NT2/D1 (cell line): Measurements from ENCODE around the gene TOP3B.
"Not testable (repeated sequence)": the region's sequence is repeated elsewhere in the genome, so short reads cannot be mapped to it uniquely, and the experiment has no call there.

Experiments
- DNase-seq: peaks from one replicate; pipeline ENCODE4 v3.0.0-alpha.2; 2011; ENCODE audit warnings: low read depth, low spot score
- H3K27me3 ChIP-seq: 2 replicates; pipeline ENCODE4 v1.6.0; 2011; ENCODE audit warnings: mild to moderate bottlenecking; ENCODE audit not compliant: insufficient read length, insufficient read depth
- H3K36me3 ChIP-seq: 2 replicates; pipeline ENCODE4 v1.6.1; 2011; ENCODE audit warnings: mild to moderate bottlenecking, low read length, mixed read lengths; ENCODE audit not compliant: insufficient read depth, insufficient read length
- H3K4me1 ChIP-seq: 2 replicates; pipeline ENCODE4 v1.5.1; 2011; ENCODE audit not compliant: insufficient read depth, insufficient read length
- H3K4me3 ChIP-seq: 2 replicates; pipeline ENCODE4 v1.5.1; 2011; ENCODE audit warnings: low read depth; ENCODE audit not compliant: insufficient read length
- H3K9ac ChIP-seq: 2 replicates; pipeline ENCODE4 v1.6.0; 2011; ENCODE audit warnings: low read depth; ENCODE audit not compliant: insufficient read length
- H3K9me3 ChIP-seq: 2 replicates; pipeline ENCODE4 v1.5.1; 2011; ENCODE audit warnings: mild to moderate bottlenecking, low read length; ENCODE audit not compliant: insufficient read depth
- SUZ12 ChIP-seq: IDR thresholded peaks from 2 replicates; pipeline ENCODE4 v1.6.1; 2011; ENCODE audit not compliant: insufficient read length, insufficient read depth; ENCODE audit errors: extremely low read depth
- YY1 ChIP-seq: IDR thresholded peaks from 2 replicates; pipeline ENCODE4 v1.6.1; 2011; ENCODE audit not compliant: insufficient read length, insufficient read depth
- ZNF274 ChIP-seq: IDR thresholded peaks from 2 replicates; pipeline ENCODE4 v1.6.1; 2011; ENCODE audit warnings: mild to moderate bottlenecking, low read depth, low read length

The TOP3B gene

GRCh38 chr22:21943571-21944448 is 38.8 kb downstream of the TOP3B start:
- Histone ChIP-seq H3K4me1 (peaks cover 2% of the 10 kb centered on the region), H3K36me3 (peaks cover 47% of the 10 kb centered on the region), H3K9me3 (no peaks in the 10 kb centered on the region; the same call in 1 of the 2 replicates), H3K27me3 (no peaks in the 10 kb centered on the region), H3K9ac (peak overlapping the region; percentile 21), H3K4me3 (no peak overlapping the region)
- no peak for DNase-seq
- TF ChIP-seq YY1 (no peak), SUZ12 (no peak), ZNF274 (no peak)

GRCh38 chr22:21942407-21943343 is 39.9 kb downstream of the TOP3B start:
- Histone ChIP-seq H3K4me3 (no peak overlapping the region), H3K27me3 (no peaks in the 10 kb centered on the region), H3K4me1 (peaks cover 3% of the 10 kb centered on the region), H3K36me3 (peaks cover 49% of the 10 kb centered on the region), H3K9ac (no peak overlapping the region), H3K9me3 (no peaks in the 10 kb centered on the region; the same call in 1 of the 2 replicates)
- DNase-seq = no peak
- TF ChIP-seq SUZ12 = no peak
- TF ChIP-seq YY1 = no peak
- no peak for TF ChIP-seq ZNF274

GRCh38 chr22:21941921-21942320 is 40.7 kb downstream of the TOP3B start:
- Histone ChIP-seq H3K4me1 (peaks cover 9% of the 10 kb centered on the region), H3K36me3 (peaks cover 54% of the 10 kb centered on the region), H3K27me3 (no peaks in the 10 kb centered on the region), H3K9ac (no peak overlapping the region), H3K4me3 (no peak overlapping the region), H3K9me3 (no peaks in the 10 kb centered on the region; the same call in 1 of the 2 replicates)
- TF ChIP-seq SUZ12 (no peak), YY1 (no peak), ZNF274 (no peak)
- DNase-seq = no peak

- TF ChIP-seq SUZ12 = no peak
- no peak for TF ChIP-seq ZNF274
- TF ChIP-seq YY1 = no peak
- no peaks in the 10 kb centered on the region for H3K27me3 ChIP-seq
- H3K36me3 ChIP-seq = peaks cover 51% of the 10 kb centered on the region
- H3K4me1 ChIP-seq = peaks cover 9% of the 10 kb centered on the region
- DNase-seq = no peak
- no peak overlapping the region for H3K4me3 ChIP-seq
- no peak overlapping the region for H3K9ac ChIP-seq
- H3K9me3 ChIP-seq = no peaks in the 10 kb centered on the region; the same call in 1 of the 2 replicates
These were observed 42.1 kb downstream of the TOP3B start for GRCh38 chr22:21940521-21940920.

GRCh38 chr22:21939935-21940334 is 42.7 kb downstream of the TOP3B start:
- H3K4me1 ChIP-seq, DNase-seq, H3K9me3 ChIP-seq, H3K9ac ChIP-seq, H3K4me3 ChIP-seq, H3K27me3 ChIP-seq: not testable (repeated sequence)
- H3K36me3 ChIP-seq = peaks cover 50% of the 10 kb centered on the region

- H3K9me3 ChIP-seq = no peaks in the 10 kb centered on the region; the same call in 1 of the 2 replicates
- no peaks in the 10 kb centered on the region for H3K27me3 ChIP-seq
- no peak for TF ChIP-seq ZNF274
- no peak for TF ChIP-seq SUZ12
- no peak for TF ChIP-seq YY1
- H3K4me1 ChIP-seq = peaks cover 9% of the 10 kb centered on the region
- no peak overlapping the region for H3K9ac ChIP-seq
- no peak for DNase-seq
- H3K4me3 ChIP-seq = no peak overlapping the region
- peaks cover 45% of the 10 kb centered on the region for H3K36me3 ChIP-seq
These were observed 43.1 kb downstream of the TOP3B start for GRCh38 chr22:21939461-21939913.

- TF ChIP-seq ZNF274 (no peak), SUZ12 (no peak), YY1 (no peak)
- Histone ChIP-seq H3K36me3 (peaks cover 39% of the 10 kb centered on the region), H3K4me1 (peaks cover 9% of the 10 kb centered on the region), H3K4me3 (no peak overlapping the region), H3K27me3 (no peaks in the 10 kb centered on the region), H3K9me3 (no peaks in the 10 kb centered on the region; the same call in 1 of the 2 replicates), H3K9ac (no peak overlapping the region)
- no peak for DNase-seq
These were observed 43.7 kb downstream of the TOP3B start for GRCh38 chr22:21938906-21939305.
